ENCODE measurements around the gene TARS1.

The TARS1 gene

DNA sequence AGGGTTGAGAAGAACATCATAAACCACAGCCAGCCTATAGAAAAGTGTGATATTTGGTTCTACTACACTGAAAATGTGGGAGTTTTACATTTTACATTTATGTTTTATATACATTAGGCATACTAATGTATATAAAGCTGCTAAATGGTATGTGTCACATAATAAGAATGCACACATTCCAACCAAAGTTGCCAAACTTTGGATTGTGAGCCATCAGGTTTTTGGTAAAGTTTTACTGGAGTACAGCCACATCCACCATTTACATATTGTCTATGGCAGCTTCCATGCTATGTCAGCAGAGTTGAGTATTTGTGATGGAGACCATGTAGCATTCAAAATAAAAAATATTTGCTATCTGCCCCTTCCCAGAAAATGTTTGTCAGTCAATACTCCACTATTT lies 23.1 kb upstream of the TARS1 start:
- H3K4me3 ChIP-seq (ENCODE audit: low read depth, low read length) = no peak overlapping the region
- H3K9me3 ChIP-seq (ENCODE audit: severe bottlenecking) = no peaks in the 10 kb centered on the region
- H3K36me3 ChIP-seq = no peaks in the 10 kb centered on the region
- DNase-seq = no peak
- H3K27ac ChIP-seq = no peak overlapping the region
- H3K27me3 ChIP-seq (ENCODE audit: insufficient read depth, low read depth, severe bottlenecking) = peaks cover 89% of the 10 kb centered on the region
- no peak for TF ChIP-seq CTCF (IDR thresholded peaks at IDR 0.05; ENCODE audit: low read depth, low read length)

GRCh38 chr5:33420946-33421345 lies 19.8 kb upstream of the TARS1 start:
- Histone ChIP-seq H3K9me3 (ENCODE audit: severe bottlenecking) (no peaks in the 10 kb centered on the region), H3K36me3 (no peaks in the 10 kb centered on the region), H3K4me3 (ENCODE audit: low read depth, low read length) (no peak overlapping the region), H3K27me3 (ENCODE audit: insufficient read depth, low read depth, severe bottlenecking) (peaks cover 72% of the 10 kb centered on the region), H3K27ac (no peak overlapping the region)
- TF ChIP-seq CTCF (IDR thresholded peaks at IDR 0.05; ENCODE audit: low read depth, low read length) = no peak
- DNase-seq = no peak

DNA sequence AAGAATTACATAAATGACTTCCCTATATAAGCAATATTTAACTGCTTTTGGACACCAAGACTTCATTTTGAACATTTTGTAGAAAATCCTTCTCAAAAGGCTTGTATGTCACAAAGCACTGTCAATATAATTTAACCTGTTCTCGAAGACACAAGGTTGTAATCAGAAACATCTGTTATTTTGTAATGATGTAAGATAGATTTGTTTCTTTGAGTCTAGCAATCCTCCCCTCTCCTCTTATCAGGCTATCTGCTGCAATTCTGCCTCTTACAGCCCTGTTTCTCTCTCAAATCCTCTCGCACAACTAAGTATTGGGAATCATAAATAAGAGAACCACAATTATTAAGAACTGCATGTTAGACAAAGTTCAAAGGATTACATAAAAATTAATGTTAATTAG lies 18.6 kb upstream of the TARS1 start:
- H3K4me3 ChIP-seq (ENCODE audit: low read depth, low read length) = no peak overlapping the region
- H3K27ac ChIP-seq = no peak overlapping the region
- H3K9me3 ChIP-seq (ENCODE audit: severe bottlenecking) = no peaks in the 10 kb centered on the region
- no peak for TF ChIP-seq CTCF (IDR thresholded peaks at IDR 0.05; ENCODE audit: low read depth, low read length)
- H3K27me3 ChIP-seq (ENCODE audit: insufficient read depth, low read depth, severe bottlenecking) = peaks cover 68% of the 10 kb centered on the region
- DNase-seq = no peak
- H3K36me3 ChIP-seq = no peaks in the 10 kb centered on the region

- Histone ChIP-seq H3K27ac (no peak overlapping the region), H3K36me3 (no peaks in the 10 kb centered on the region), H3K27me3 (ENCODE audit: insufficient read depth, low read depth, severe bottlenecking) (peaks cover 66% of the 10 kb centered on the region), H3K4me3 (ENCODE audit: low read depth, low read length) (no peak overlapping the region), H3K9me3 (ENCODE audit: severe bottlenecking) (no peaks in the 10 kb centered on the region)
- TF ChIP-seq CTCF (IDR thresholded peaks at IDR 0.05; ENCODE audit: low read depth, low read length) = 0 out of 2 replicates have a peak, but pooled peaks have one; percentile 10
- DNase-seq = no peak
Observed at GRCh38 chr5:33423018-33423630, 17.6 kb upstream of the TARS1 start.

DNA sequence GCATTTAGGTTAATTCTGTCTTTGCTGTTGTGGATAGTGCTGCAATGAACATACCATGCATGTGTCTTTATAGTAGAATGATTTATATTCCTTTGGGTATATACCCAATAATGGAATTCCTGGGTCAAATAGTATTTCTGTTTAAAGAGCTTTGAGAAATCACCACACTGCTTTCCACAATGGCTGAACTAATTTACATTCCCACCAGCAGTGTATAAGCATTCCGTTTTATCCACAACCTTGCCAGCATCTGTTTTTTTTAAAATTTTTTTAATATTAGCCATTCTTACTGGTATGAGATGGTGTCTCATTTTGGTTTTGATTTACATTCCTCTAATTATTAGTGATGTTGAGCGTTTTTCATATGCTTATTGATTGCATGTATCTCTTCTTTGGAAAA lies 15.5 kb upstream of the TARS1 start:
- H3K27me3 ChIP-seq (ENCODE audit: insufficient read depth, low read depth, severe bottlenecking) = peaks cover 62% of the 10 kb centered on the region
- peaks cover 6% of the 10 kb centered on the region for H3K9me3 ChIP-seq (ENCODE audit: severe bottlenecking)
- no peak overlapping the region for H3K27ac ChIP-seq
- TF ChIP-seq CTCF (IDR thresholded peaks at IDR 0.05; ENCODE audit: low read depth, low read length) = no peak
- H3K36me3 ChIP-seq = no peaks in the 10 kb centered on the region
- DNase-seq = no peak
- H3K4me3 ChIP-seq (ENCODE audit: low read depth, low read length) = no peak overlapping the region

DNA sequence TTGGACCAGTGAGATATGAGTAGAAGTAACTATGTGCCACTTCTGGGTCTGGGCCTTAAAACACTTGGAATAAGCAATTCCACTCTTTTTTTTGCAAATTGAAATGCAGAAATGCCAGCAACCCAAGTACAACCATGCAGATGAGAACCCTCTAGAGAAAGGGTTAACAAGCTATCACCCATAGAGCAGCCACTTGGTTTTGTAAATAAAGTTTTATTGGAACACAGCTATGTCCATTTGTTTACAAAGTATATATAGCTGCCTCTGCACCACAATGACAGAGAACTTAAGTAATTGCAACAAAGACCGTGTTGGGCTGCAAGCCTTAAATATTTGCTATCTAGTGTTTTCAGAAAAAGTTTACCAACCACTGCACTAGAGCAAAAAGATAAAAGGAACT lies 9.8 kb upstream of the TARS1 start:
- DNase-seq = no peak
- no peaks in the 10 kb centered on the region for H3K36me3 ChIP-seq
- no peak for TF ChIP-seq CTCF (IDR thresholded peaks at IDR 0.05; ENCODE audit: low read depth, low read length)

More for the DNA sequence above, 9.8 kb upstream of the TARS1 start:
- peaks cover 60% of the 10 kb centered on the region for H3K27me3 ChIP-seq (ENCODE audit: insufficient read depth, low read depth, severe bottlenecking)
- H3K27ac ChIP-seq = no peak overlapping the region
- peaks cover 8% of the 10 kb centered on the region for H3K9me3 ChIP-seq (ENCODE audit: severe bottlenecking)
- no peak overlapping the region for H3K4me3 ChIP-seq (ENCODE audit: low read depth, low read length)
